ENCODE results near the gene ABCG1.

ABCG1 gene

GRCh38 chr21:42212266-42212665, 6.7 kb upstream of the ABCG1 start:
- no peak overlapping the region for H3K27ac ChIP-seq
- H3K4me3 ChIP-seq, result no peak overlapping the region

- no peak overlapping the region for H3K4me3 ChIP-seq
- H3K27ac ChIP-seq, result no peak overlapping the region
Observed at GRCh38 chr21:42213082-42213774, 5.7 kb upstream of the ABCG1 start.

- H3K4me3 ChIP-seq, result no peak overlapping the region
- H3K27ac ChIP-seq, result no peak overlapping the region
Observed at GRCh38 chr21:42214081-42214750, 4.7 kb upstream of the ABCG1 start.

GRCh38 chr21:42214921-42215320, 4.0 kb upstream of the ABCG1 start:
- Histone ChIP-seq H3K27ac (no peak overlapping the region), H3K4me3 (no peak overlapping the region)

GRCh38 chr21:42215942-42216725, 2.8 kb upstream of the ABCG1 start:
- no peak overlapping the region for H3K27ac ChIP-seq
- no peak overlapping the region for H3K4me3 ChIP-seq

GRCh38 chr21:42216726-42217572, 2.0 kb upstream of the ABCG1 start:
- H3K4me3 ChIP-seq, result no peak overlapping the region
- H3K27ac ChIP-seq, result no peak overlapping the region

- Histone ChIP-seq H3K4me3 (peak overlapping the region; percentile 42 to 79 (median 62)), H3K27ac (peak overlapping the region; percentile 27 to 91 (median 78))
Observed at GRCh38 chr21:42219606-42220137, 732 bp downstream of the ABCG1 start.

GRCh38 chr21:42220138-42220701, 1.3 kb downstream of the ABCG1 start:
- peak overlapping the region; percentile 42 to 79 (median 62) for H3K4me3 ChIP-seq
- peak overlapping the region in 20 of 21 experiments; percentile 27 to 91 (median 78) for H3K27ac ChIP-seq

- Histone ChIP-seq H3K4me3 (no peak overlapping the region), H3K27ac (peak overlapping the region in 6 of 21 experiments; percentile 19 to 56 (median 38))
Observed at GRCh38 chr21:42221581-42222345, 2.8 kb downstream of the ABCG1 start.

GRCh38 chr21:42222386-42222785, 3.4 kb downstream of the ABCG1 start:
- no peak overlapping the region for H3K27ac ChIP-seq
- H3K4me3 ChIP-seq, result no peak overlapping the region

GRCh38 chr21:42222821-42223390, 4.0 kb downstream of the ABCG1 start:
- Histone ChIP-seq H3K27ac (no peak overlapping the region), H3K4me3 (no peak overlapping the region)

GRCh38 chr21:42223826-42224575, 5.1 kb downstream of the ABCG1 start:
- no peak overlapping the region for H3K27ac ChIP-seq
- H3K4me3 ChIP-seq, result no peak overlapping the region

GRCh38 chr21:42225042-42225441, 6.1 kb downstream of the ABCG1 start:
- Histone ChIP-seq H3K4me3 (no peak overlapping the region), H3K27ac (no peak overlapping the region)

GRCh38 chr21:42225571-42226155, 6.7 kb downstream of the ABCG1 start:
- Histone ChIP-seq H3K4me3 (no peak overlapping the region), H3K27ac (no peak overlapping the region)

- H3K4me3 ChIP-seq, result no peak overlapping the region
Observed at GRCh38 chr21:42226626-42227025, 7.7 kb downstream of the ABCG1 start.

GRCh38 chr21:42227909-42228708, 9.2 kb downstream of the ABCG1 start:
- Histone ChIP-seq H3K27ac (peak overlapping the region in 15 of 21 experiments; percentile 21 to 85 (median 68)), H3K4me3 (no peak overlapping the region)

More at GRCh38 chr21:42226626-42227025, 7.7 kb downstream of the ABCG1 start:
- H3K27ac ChIP-seq, result peak overlapping the region in 1 of 21 experiments; percentile 54
